SK-N-MC (cell line): ENCODE data around the gene C9orf43.

ENCODE experiments used
- EZH2 ChIP-seq: fragments of 200-600 bp; sonication (generic); IDR thresholded peaks from one replicate; pipeline ENCODE4 v1.6.1; 2017; ENCODE audit warnings: antibody characterized with exemption
- POLR2AphosphoS5 ChIP-seq: IDR thresholded peaks from 2 replicates; pipeline ENCODE4 v1.6.1; 2012; ENCODE audit warnings: mild to moderate bottlenecking, low read depth, low read length, borderline replicate concordance

DNA sequence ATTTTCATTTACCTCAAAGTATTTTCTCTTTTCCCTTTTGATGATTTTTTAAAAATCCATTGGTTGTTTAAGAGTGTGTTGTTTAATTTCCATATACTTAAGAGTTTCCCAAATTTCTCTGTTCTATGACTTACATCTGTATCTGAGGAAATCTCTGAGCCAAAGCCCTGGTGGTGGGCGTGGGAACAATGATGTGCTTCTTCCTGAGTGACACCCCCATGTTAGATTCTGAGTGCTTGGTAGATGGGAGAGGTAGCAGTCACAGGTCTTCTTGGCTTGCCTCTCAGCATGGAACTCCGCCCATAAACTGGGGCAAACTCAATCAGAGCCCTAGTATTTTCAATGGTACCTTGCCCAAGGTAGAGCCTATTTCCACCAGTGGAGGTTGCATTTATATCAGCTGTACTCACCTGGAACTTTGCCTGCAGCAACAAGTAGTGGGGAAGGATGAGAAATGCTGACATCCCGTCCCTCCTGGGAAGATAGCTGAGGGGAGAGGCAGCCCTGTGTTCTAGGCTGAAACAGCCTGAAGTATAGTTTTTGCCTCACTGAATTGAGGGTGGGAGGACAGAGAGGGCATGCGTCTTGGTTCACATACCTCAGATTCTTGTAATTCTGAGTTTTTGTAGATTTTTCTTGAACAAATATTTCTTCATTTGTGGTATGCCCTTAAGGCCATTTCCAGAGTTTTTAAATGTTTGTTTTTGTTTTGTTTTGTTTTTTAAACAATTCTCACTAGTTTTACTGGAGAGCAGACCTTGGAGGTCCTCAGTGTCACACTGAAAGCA is 26.4 kb downstream of the C9orf43 start:
- no peak for TF ChIP-seq EZH2
- no peak for TF ChIP-seq POLR2AphosphoS5
